SU-DHL-6 (cell line): ENCODE results near the gene THOC2.
"Not testable (repeated sequence)": the region's sequence is repeated elsewhere in the genome, so short reads cannot be mapped to it uniquely, and the experiment has no call there.

Experiments
- H2AFZ ChIP-seq: fragments of 200-600 bp; sonication (generic); 2 replicates; pipeline ENCODE4 v1.6.1; 2014; ENCODE audit warnings: low read depth, mild to moderate bottlenecking, moderate library complexity, mixed read lengths, antibody characterized with exemption, low read length; ENCODE audit not compliant: severe bottlenecking
- H3F3A ChIP-seq: fragments of 200-600 bp; shearing (Covaris generic); 2 replicates; pipeline ENCODE4 v1.6.0; 2016; ENCODE audit warnings: antibody characterized with exemption, mild to moderate bottlenecking; ENCODE audit not compliant: insufficient read depth
- H3K27ac ChIP-seq: fragments of 200-600 bp; sonication (generic); 2 replicates; pipeline ENCODE4 v1.5.1; 2016; ENCODE audit warnings: low read depth, mild to moderate bottlenecking, low read length, moderate library complexity, mixed read lengths
- H3K27me3 ChIP-seq: fragments of 200-600 bp; sonication (generic), shearing (Covaris generic); 2 replicates; pipeline ENCODE4 v1.6.0; 2014; ENCODE audit warnings: mild to moderate bottlenecking, low read length
- H3K36me3 ChIP-seq: fragments of 200-600 bp; sonication (generic); 2 replicates; pipeline ENCODE4 v1.6.1; 2014; ENCODE audit warnings: mild to moderate bottlenecking, low read length, mixed read lengths
- H3K4me2 ChIP-seq: fragments of 300-600, 200-600 bp; shearing (Covaris generic), sonication (generic); 2 replicates; pipeline ENCODE4 v1.6.0; 2014; ENCODE audit warnings: low read length, low read depth, mild to moderate bottlenecking; ENCODE audit not compliant: poor library complexity, severe bottlenecking
- H3K4me3 ChIP-seq: fragments of 200-600 bp; sonication (generic); 2 replicates; pipeline ENCODE4 v1.5.1; 2014; ENCODE audit warnings: antibody characterized with exemption, low read length, mild to moderate bottlenecking, mixed read lengths; ENCODE audit not compliant: insufficient read depth, poor library complexity, severe bottlenecking
- H3K79me2 ChIP-seq: fragments of 200-600 bp; sonication (generic); 2 replicates; pipeline ENCODE4 v1.6.1; 2014; ENCODE audit warnings: mild to moderate bottlenecking, low read length, moderate library complexity; ENCODE audit not compliant: insufficient read depth
- H3K9ac ChIP-seq: fragments of 200-600 bp; sonication (generic); 2 replicates; pipeline ENCODE4 v1.7.0; 2014; ENCODE audit warnings: mild to moderate bottlenecking, low read length
- H3K9me2 ChIP-seq: fragments of 200-600 bp; sonication (generic); replicated peaks from 2 replicates; pipeline ENCODE4 v1.6.1; 2014; ENCODE audit warnings: low read length; ENCODE audit not compliant: insufficient read depth
- H3K9me3 ChIP-seq: fragments of 200-600 bp; sonication (generic); 2 replicates; pipeline ENCODE4 v1.6.1; 2014; ENCODE audit warnings: low read length, mixed read lengths; ENCODE audit not compliant: insufficient read depth
- H4K20me1 ChIP-seq: fragments of 200-600 bp; sonication (generic); 2 replicates; pipeline ENCODE4 v1.6.1; 2014; ENCODE audit warnings: low read depth, mild to moderate bottlenecking, antibody characterized with exemption, low read length, moderate library complexity, mixed read lengths
- CTCF ChIP-seq: fragments of 200-600 bp; sonication (generic); IDR thresholded peaks from one replicate; pipeline ENCODE4 v1.5.1; 2017; ENCODE audit warnings: antibody characterized with exemption, mild to moderate bottlenecking, low read length, moderate library complexity; ENCODE audit not compliant: insufficient read depth, poor library complexity, severe bottlenecking
- EZH2phosphoT487 ChIP-seq: fragments of 200-600 bp; sonication (generic), shearing (Covaris generic); conservative IDR thresholded peaks from 2 replicates; pipeline ENCODE4 v1.6.1; 2018; ENCODE audit warnings: mild to moderate bottlenecking, antibody characterized with exemption, low read length, moderate library complexity, mixed read lengths

THOC2 gene

DNA sequence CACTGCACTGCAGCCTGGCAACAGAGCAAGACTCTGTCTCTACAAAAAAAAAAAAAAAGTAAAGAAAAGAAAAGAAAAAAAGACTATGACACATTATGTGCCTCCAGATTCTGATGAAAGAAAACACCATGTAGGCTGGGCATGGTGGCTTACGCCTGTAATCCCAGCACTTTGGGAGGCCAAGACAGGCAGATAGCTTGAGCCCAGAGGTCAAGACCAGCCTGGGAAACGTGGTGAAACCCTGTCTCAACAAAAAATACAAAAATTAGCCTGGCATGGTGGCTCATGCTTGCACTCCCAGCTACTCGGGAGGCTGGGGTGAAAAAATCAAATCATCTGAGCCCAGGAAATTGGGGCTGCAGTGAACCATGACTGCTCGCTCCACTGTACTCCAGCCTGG lies 19.4 kb downstream of the THOC2 start:
- Histone ChIP-seq H3K9me2 (no peaks in the 10 kb centered on the region), H3K27ac (no peak overlapping the region), H3K79me2 (peaks cover 84% of the 10 kb centered on the region), H3K36me3 (no peaks in the 10 kb centered on the region), H3K27me3 (no peaks in the 10 kb centered on the region), H3K4me2 (peak overlapping the region; percentile 28), H3K9me3 (no peaks in the 10 kb centered on the region), H3K4me3 (no peak overlapping the region), H3K9ac (no peak overlapping the region), H4K20me1 (0 out of 2 replicates have a peak, but pooled peaks cover 4% of the 10 kb centered on the region), H3F3A (no peaks in the 10 kb centered on the region), H2AFZ (no peak overlapping the region)
- no peak for TF ChIP-seq EZH2phosphoT487
- no peak for TF ChIP-seq CTCF

DNA sequence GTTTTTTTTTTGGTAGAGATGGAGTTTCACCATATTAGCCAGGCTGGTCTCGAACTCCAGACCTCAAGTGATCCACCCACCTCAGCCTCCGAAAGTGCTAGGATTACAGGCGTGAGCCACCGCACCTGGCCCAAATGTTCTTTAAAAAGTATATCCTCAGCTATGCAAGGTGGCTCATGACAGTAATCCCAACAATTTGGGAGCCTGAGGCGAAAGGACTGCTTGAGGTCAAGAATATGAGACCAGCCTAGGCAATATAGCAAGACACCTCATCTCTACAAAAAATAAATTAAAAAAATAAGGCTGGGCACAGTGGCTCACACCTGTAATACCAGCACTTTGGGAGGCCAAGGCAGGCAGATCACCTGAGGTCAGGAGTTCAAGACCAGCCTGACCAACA lies 21.7 kb downstream of the THOC2 start:
- not testable (repeated sequence) for H3K9me2 ChIP-seq, H3K4me3 ChIP-seq, H2AFZ ChIP-seq, H4K20me1 ChIP-seq, H3K36me3 ChIP-seq, H3K27me3 ChIP-seq, H3K27ac ChIP-seq, H3K9ac ChIP-seq, H3K9me3 ChIP-seq, H3F3A ChIP-seq, H3K4me2 ChIP-seq
- peaks cover 74% of the 10 kb centered on the region for H3K79me2 ChIP-seq

DNA sequence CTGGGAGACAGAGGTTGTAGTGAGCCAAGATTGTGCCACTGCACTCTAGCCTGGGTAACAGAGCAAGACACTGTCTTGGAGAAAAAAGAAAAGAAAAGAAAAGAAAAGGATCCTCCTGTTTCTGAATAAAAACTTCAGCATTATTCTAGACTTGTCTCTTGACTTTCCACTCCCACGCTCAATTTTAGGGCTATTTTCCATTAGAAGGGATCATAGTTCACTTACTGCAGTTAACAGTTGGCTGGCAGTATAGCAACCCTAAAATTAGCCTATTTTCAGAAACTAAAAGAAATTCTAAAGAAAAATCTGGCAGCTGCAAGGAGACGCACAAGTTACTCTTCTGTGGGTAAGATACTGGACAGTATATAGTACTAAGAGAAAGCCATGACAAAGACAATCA lies 28.1 kb downstream of the THOC2 start:
- Histone ChIP-seq H3K4me2 (no peak overlapping the region), H3F3A (peaks cover 6% of the 10 kb centered on the region; the same call in 1 of the 2 replicates), H3K4me3 (no peak overlapping the region), H3K27me3 (no peaks in the 10 kb centered on the region), H3K9me2 (no peaks in the 10 kb centered on the region), H3K9ac (no peak overlapping the region), H4K20me1 (no peaks in the 10 kb centered on the region), H3K79me2 (peaks cover 26% of the 10 kb centered on the region), H3K9me3 (no peaks in the 10 kb centered on the region), H3K36me3 (no peaks in the 10 kb centered on the region), H3K27ac (no peak overlapping the region), H2AFZ (no peak overlapping the region)
- no peak for TF ChIP-seq EZH2phosphoT487
- TF ChIP-seq CTCF = no peak

GRCh38 chrX:123698979-123699520 lies 33.8 kb downstream of the THOC2 start:
- H3K4me3 ChIP-seq = no peak overlapping the region
- H3K27ac ChIP-seq = no peak overlapping the region
- H3K79me2 ChIP-seq = no peaks in the 10 kb centered on the region
- TF ChIP-seq CTCF = no peak
- TF ChIP-seq EZH2phosphoT487 = no peak
- H3F3A ChIP-seq = peaks cover 3% of the 10 kb centered on the region; the same call in 1 of the 2 replicates
- no peak overlapping the region for H3K9ac ChIP-seq
- no peaks in the 10 kb centered on the region for H3K36me3 ChIP-seq
- H3K9me2 ChIP-seq = no peaks in the 10 kb centered on the region
- no peaks in the 10 kb centered on the region for H4K20me1 ChIP-seq
- no peak overlapping the region for H3K4me2 ChIP-seq
- no peaks in the 10 kb centered on the region for H3K27me3 ChIP-seq
- no peaks in the 10 kb centered on the region for H3K9me3 ChIP-seq
- no peak overlapping the region for H2AFZ ChIP-seq
